A673 (cell line): Measurements from ENCODE around the gene INSRR. TPM values are rescaled to one million over a fixed set of nuclear protein-coding genes. Genes with fewer than 3 reads are reported as not detected.

Experiments used
- BruUV-seq: library from RNA; stranded (reverse); fragments of 400-500 nt; replicated peaks from 2 replicates; lab custom pipeline; 2021; lab: Mats Ljungman, UMichigan
- CTCF ChIA-PET: fragments of 300-600 bp; sonication (Branson Sonifier 250); formaldehyde crosslinking; loops from one replicate; lab custom pipeline; 2022; ENCODE audit warnings: antibody characterized with exemption; lab: Charles Lee
- POLR2A ChIA-PET: fragments of 300-600 bp; sonication (Branson Sonifier 250); formaldehyde crosslinking; loops from one replicate; lab custom pipeline; 2022; ENCODE audit warnings: antibody characterized with exemption; ENCODE audit not compliant: low non-redundant PET; lab: Charles Lee
- DNase-seq: peaks from one replicate; pipeline ENCODE4 v3.0.0-alpha.2; 2015; ENCODE audit warnings: low spot score
- H3K27ac ChIP-seq: fragments of 200-600 bp; sonication (generic); 2 replicates; pipeline ENCODE4 v1.5.1; 2016; ENCODE audit warnings: mixed run types, low read depth, mild to moderate bottlenecking, mixed read lengths, antibody characterized with exemption, low read length; ENCODE audit not compliant: poor library complexity, severe bottlenecking
- H3K27me3 ChIP-seq: fragments of 200-600 bp; sonication (generic); replicated peaks from 2 replicates; pipeline ENCODE4 v1.6.1; 2017; ENCODE audit warnings: mixed run types, low read depth, mild to moderate bottlenecking, mixed read lengths, antibody characterized with exemption, low read length; ENCODE audit not compliant: insufficient read depth, poor library complexity
- H3K36me3 ChIP-seq: fragments of 200-600 bp; sonication (generic); 2 replicates; pipeline ENCODE4 v1.6.1; 2016; ENCODE audit warnings: mixed run types, mild to moderate bottlenecking, mixed read lengths, antibody characterized with exemption, low read length; ENCODE audit not compliant: insufficient read depth, poor library complexity, severe bottlenecking
- H3K4me1 ChIP-seq: fragments of 200-600 bp; sonication (generic); 2 replicates; pipeline ENCODE4 v1.6.1; 2017; ENCODE audit warnings: mixed run types, mild to moderate bottlenecking, mixed read lengths, antibody characterized with exemption, low read length; ENCODE audit not compliant: insufficient read depth, poor library complexity, severe bottlenecking
- H3K4me3 ChIP-seq: fragments of 200-600 bp; sonication (generic); 2 replicates; pipeline ENCODE4 v1.5.1; 2016; ENCODE audit warnings: low read depth, mixed run types, mild to moderate bottlenecking, mixed read lengths, low read length; ENCODE audit not compliant: poor library complexity, severe bottlenecking
- H3K9me3 ChIP-seq: fragments of 200-600 bp; sonication (generic); 2 replicates; pipeline ENCODE4 v1.6.1; 2016; ENCODE audit warnings: mixed run types, low read depth, mild to moderate bottlenecking, mixed read lengths, antibody characterized with exemption, low read length; ENCODE audit not compliant: poor library complexity, severe bottlenecking
- CTCF ChIP-seq: fragments of 300-800, 200-600 bp; sonication (generic); conservative IDR thresholded peaks from 2 replicates; pipeline ENCODE4 v1.5.1; 2017; ENCODE audit warnings: low read depth, mild to moderate bottlenecking, antibody characterized with exemption, low read length, moderate library complexity, mixed read lengths
- EZH2 ChIP-seq: fragments of 200-600 bp; sonication (generic); IDR thresholded peaks from 2 replicates; pipeline ENCODE4 v1.6.1; 2017; ENCODE audit warnings: borderline replicate concordance, low read depth, mild to moderate bottlenecking, mixed read lengths, antibody characterized with exemption, low read length; ENCODE audit not compliant: poor library complexity, severe bottlenecking
- intact Hi-C: fragments of 100-400 bp; cut with micrococcal nuclease; formaldehyde crosslinking; loops from one replicate; pipeline ENCODE4 v1.10.0; 2022; ENCODE audit not compliant: unreplicated experiment
- total RNA-seq: library from RNA; stranded (reverse); gene quantifications from 2 replicates; pipeline ENCODE4 v1.2.3, GENCODE V29; 2021

INSRR gene
- total RNA-seq, 1 experiment from 2014 or later = 0.15 TPM

- H3K4me1 ChIP-seq = peaks cover 40% of the 10 kb centered on the region
- no peak for DNase-seq
- H3K4me3 ChIP-seq = no peak overlapping the region
- H3K27ac ChIP-seq = no peak overlapping the region
- POLR2A ChIA-PET = interaction anchor here (0.6 kb wide), 2 partner anchors 26 to 69 kb away, joined by 3 to 4 read pairs; no protein-coding TSS in a partner anchor
- CTCF ChIA-PET = interaction anchor here (0.7 kb wide), 1 partner anchor 119 kb away, joined by 3 read pairs; no protein-coding TSS in a partner anchor
- no peaks in the 10 kb centered on the region for H3K27me3 ChIP-seq
- no peaks in the 10 kb centered on the region for H3K36me3 ChIP-seq
- intact Hi-C loops = no loop called here
- no TSS peak for BruUV-seq
- no peaks in the 10 kb centered on the region for H3K9me3 ChIP-seq
- TF ChIP-seq EZH2 (no peak), CTCF (no peak)
Observed at GRCh38 chr1:156808186-156809030, 50.5 kb downstream of the INSRR start.

GRCh38 chr1:156807627-156808026 is 51.3 kb downstream of the INSRR start:
- POLR2A ChIA-PET = no interaction called here
- TF ChIP-seq CTCF (no peak), EZH2 (no peak)
- intact Hi-C loops = no loop called here

GRCh38 chr1:156806512-156807440 is 52.1 kb downstream of the INSRR start:
- intact Hi-C loops = no loop called here
- no peak for DNase-seq
- BruUV-seq = no TSS peak
- Histone ChIP-seq H3K27me3 (no peaks in the 10 kb centered on the region), H3K9me3 (no peaks in the 10 kb centered on the region), H3K4me3 (no peak overlapping the region), H3K36me3 (no peaks in the 10 kb centered on the region), H3K27ac (peak overlapping the region; percentile 70), H3K4me1 (peaks cover 38% of the 10 kb centered on the region)
- CTCF ChIA-PET = no interaction called here
- POLR2A ChIA-PET = interaction anchor here (0.5 kb wide), 1 partner anchor 118 kb away, joined by 3 read pairs; no protein-coding TSS in a partner anchor
- no peak for TF ChIP-seq CTCF
- TF ChIP-seq EZH2 = no peak

More at GRCh38 chr1:156807627-156808026, 51.3 kb downstream of the INSRR start:
- BruUV-seq = no TSS peak
- H3K4me3 ChIP-seq = no peak overlapping the region
- no peaks in the 10 kb centered on the region for H3K36me3 ChIP-seq
- H3K4me1 ChIP-seq = peaks cover 32% of the 10 kb centered on the region
- no peak for DNase-seq
- H3K27me3 ChIP-seq = no peaks in the 10 kb centered on the region
- H3K27ac ChIP-seq = no peak overlapping the region
- CTCF ChIA-PET = interaction anchor here (0.7 kb wide), 1 partner anchor 118 kb away, joined by 3 read pairs; no protein-coding TSS in a partner anchor
- no peaks in the 10 kb centered on the region for H3K9me3 ChIP-seq
